Fibroblast of villous mesenchyme (primary cell): ENCODE results near the gene ABHD10. TPM values are rescaled to one million over a fixed set of nuclear protein-coding genes. Genes with fewer than 3 reads are reported as not detected.
A peak's percentile ranks its signal among the peaks of the same experiment; 100 is the strongest.

Source experiments
- DNase-seq: peaks from one replicate; pipeline ENCODE4 v3.0.0-alpha.2; 2010; ENCODE audit warnings: low read depth
- H3K4me3 ChIP-seq: 2 replicates; pipeline ENCODE4 v1.5.1; 2011; ENCODE audit warnings: low read depth, mild to moderate bottlenecking, low read length
- total RNA-seq: library from RNA; depleted of rRNA; stranded (reverse); fragments of >200 nt; gene quantifications from 2 replicates; pipeline ENCODE4 v1.2.3, GENCODE V29; 2012
- TF ChIP-seq, protein P1 (sequence below): IDR thresholded peaks from 2 replicates; pipeline ENCODE4 v1.5.1; 2012; ENCODE audit warnings: low read depth, mild to moderate bottlenecking, low read length; ENCODE audit not compliant: insufficient read depth

ABHD10 gene
- total RNA-seq, 1 donor, result 38.0 TPM

DNA sequence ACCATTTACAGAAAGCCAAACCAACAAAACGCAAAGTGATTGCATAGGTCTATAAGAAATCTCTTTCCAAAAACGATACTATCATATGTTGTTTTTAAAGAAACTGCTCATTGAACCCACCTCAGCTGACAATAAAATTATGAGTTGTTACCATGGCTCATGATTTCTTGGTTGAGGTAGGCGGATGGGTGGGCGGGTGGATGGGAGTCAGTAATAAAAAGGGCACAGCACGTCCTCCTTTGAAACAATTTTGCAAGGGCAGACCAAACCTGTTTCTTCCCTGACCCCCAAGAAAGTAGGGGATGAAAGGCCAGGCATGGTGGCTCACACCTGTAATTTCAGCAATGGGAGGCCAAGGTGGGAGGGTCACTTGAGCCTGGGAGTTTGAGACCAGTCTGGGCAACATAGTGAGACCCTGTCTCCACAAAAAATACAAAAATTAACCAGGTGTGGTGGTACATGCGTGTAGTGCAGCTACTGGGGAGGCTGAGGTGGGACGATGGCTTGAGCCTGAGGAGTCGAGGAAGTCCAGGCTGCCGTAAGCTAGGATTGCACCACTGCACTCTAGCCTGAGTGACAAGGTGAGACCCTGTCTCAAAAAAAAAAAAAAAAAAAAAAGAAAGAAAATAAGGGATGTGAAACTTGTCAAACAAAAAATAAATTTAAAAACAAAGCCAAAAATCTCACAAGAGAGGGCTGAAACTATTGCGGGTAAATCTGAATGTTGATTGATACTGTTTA lies 2.1 kb downstream of the ABHD10 start:
- H3K4me3 ChIP-seq, result no peak overlapping the region
- TF ChIP-seq, protein P1, sequence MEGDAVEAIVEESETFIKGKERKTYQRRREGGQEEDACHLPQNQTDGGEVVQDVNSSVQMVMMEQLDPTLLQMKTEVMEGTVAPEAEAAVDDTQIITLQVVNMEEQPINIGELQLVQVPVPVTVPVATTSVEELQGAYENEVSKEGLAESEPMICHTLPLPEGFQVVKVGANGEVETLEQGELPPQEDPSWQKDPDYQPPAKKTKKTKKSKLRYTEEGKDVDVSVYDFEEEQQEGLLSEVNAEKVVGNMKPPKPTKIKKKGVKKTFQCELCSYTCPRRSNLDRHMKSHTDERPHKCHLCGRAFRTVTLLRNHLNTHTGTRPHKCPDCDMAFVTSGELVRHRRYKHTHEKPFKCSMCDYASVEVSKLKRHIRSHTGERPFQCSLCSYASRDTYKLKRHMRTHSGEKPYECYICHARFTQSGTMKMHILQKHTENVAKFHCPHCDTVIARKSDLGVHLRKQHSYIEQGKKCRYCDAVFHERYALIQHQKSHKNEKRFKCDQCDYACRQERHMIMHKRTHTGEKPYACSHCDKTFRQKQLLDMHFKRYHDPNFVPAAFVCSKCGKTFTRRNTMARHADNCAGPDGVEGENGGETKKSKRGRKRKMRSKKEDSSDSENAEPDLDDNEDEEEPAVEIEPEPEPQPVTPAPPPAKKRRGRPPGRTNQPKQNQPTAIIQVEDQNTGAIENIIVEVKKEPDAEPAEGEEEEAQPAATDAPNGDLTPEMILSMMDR, result no peak
- no peak for DNase-seq

DNA sequence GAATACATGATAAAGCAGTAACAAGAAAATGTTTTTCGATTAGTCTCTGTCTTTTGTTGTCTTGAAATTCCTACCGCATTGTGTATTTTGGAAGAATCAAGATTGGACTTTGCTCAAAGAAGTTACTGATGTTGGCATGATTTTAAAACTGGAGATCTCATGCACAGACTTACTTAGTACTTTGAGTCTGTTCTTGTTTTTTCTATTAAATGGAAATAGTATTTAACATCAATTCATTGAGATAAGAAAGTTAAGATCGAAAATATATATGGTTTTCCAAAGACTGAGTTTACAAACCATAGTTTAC lies 2.6 kb downstream of the ABHD10 start:
- DNase-seq, result no peak

DNA sequence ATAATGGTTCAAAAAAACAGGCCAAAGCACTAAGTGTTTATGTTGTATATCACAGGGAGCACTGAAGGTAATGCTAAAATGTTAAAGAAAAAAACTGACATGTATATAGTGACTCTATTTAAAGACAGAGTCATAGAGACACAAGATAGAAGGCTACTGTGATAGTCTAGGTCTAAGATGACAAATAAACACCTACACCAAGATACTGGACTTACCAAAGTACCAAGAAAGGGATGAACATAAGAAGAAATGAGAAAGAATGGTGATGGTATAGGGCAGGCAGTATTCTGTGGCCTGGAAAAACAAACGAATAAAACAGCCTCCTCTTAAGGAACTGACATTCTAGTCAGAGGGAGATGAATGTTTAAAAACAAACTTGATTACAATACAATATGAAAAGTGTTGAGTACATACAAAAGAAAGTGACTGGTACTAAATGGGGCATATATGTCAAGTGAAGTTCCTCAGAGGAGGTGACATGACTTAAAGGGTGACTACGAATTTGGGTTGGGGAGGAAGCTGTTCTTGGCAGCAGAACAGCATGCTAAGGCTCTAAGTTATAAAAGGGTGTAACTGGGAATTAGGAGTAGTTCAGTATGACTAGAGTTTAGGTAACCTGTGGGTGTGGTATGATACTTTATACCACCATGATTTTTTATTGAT lies 5.9 kb downstream of the ABHD10 start:
- TF ChIP-seq, protein P1, result no peak
- no peak overlapping the region for H3K4me3 ChIP-seq
- no peak for DNase-seq

More for the DNA sequence above, 2.6 kb downstream of the ABHD10 start:
- TF ChIP-seq, protein P1, result no peak
- H3K4me3 ChIP-seq, result no peak overlapping the region

DNA sequence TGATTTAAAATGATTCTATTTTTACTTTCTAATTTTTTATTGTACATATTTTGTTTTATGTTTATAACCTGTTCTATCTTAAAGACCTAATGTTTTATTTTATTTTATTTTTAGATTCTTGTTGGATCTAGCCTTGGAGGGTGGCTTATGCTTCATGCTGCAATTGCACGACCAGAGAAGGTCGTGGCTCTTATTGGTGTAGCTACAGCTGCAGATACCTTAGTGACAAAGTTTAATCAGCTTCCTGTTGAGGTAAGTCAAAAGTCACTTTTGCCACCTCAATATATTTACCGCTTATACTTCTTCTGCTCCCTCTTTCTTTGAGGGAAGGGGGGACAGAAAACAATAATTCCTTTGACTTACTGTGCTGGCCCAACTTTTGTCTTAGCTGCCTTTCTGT lies 8.0 kb downstream of the ABHD10 start:
- H3K4me3 ChIP-seq, result no peak overlapping the region
- TF ChIP-seq, protein P1, result no peak
- DNase-seq, result no peak

DNA sequence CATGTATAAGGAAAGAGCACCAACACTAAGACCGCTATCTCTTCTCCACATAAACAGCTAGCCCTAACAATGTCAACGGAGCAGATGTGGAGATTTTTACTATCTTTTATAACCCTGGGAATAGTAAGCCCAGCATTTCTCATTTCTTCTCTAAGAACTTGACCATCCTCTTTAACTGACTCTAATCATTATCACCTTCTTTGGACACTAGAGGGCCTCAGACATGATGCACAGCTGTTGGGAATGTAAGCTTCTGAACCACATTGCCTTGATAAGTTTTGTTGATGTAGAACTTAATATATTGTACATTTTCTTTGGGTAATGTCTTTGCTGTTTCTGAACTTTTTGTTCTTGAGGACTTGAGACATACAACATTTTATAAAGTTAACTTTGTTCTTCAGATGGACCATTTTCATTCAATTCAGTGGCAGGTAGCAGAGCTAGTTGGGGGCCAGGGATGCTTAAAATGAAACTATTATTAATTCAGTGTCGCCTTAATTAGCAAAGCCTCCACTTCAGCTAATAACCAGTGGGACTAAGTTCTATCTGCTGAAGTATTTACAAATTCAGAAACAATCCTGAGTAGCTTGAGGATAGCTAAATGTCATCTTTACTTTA lies 10.3 kb downstream of the ABHD10 start:
- DNase-seq, result peak; percentile 92
- TF ChIP-seq, protein P1, result peak; percentile 83
- no peak overlapping the region for H3K4me3 ChIP-seq

DNA sequence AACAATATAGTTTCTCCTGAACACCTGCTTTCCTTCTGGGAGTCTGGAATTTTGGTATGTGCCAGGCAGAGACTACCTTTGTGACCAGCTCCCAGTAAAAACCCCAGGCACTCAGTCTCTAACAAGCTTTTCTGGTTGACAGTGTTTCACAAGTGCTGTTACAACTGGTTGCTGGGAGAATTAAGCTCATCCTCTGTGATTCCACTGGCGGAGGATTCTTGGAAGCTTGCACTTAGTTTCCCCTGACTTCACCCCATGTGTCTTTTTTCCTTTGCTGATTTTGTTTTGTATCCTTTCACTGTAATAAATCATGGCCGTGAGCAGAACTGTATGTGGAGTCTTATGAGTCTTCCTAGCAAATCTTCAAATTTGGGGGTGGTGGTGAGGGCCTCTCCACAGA lies 14.2 kb downstream of the ABHD10 start:
- H3K4me3 ChIP-seq, result no peak overlapping the region
- DNase-seq, result no peak
- TF ChIP-seq, protein P1, result no peak
